H9 (cell line): ENCODE measurements around the gene ABHD3. TPM values are rescaled to one million over a fixed set of nuclear protein-coding genes. Genes with fewer than 3 reads are reported as not detected.

Experiments
- DNase-seq: peaks from one replicate; pipeline ENCODE4 v3.0.0-alpha.2; 2017
- H2AFZ ChIP-seq: one replicate; pipeline ENCODE4 v1.6.1; 2013; ENCODE audit warnings: mild to moderate bottlenecking, low read length, control low read depth, moderate library complexity
- H2AK5ac ChIP-seq: 2 replicates; pipeline ENCODE4 v1.6.1; 2013; ENCODE audit warnings: low read length, control low read depth, mixed read lengths; ENCODE audit not compliant: insufficient read length
- H2BK120ac ChIP-seq: one replicate; pipeline ENCODE4 v1.6.1; 2013; ENCODE audit warnings: low read depth, mild to moderate bottlenecking, low read length, control low read depth, inconsistent platforms; ENCODE audit not compliant: poor library complexity, severe bottlenecking
- H2BK12ac ChIP-seq: 2 replicates; pipeline ENCODE4 v1.6.1; 2013; ENCODE audit warnings: low read length, control low read depth, mixed read lengths, low read depth; ENCODE audit not compliant: insufficient read length
- H2BK15ac ChIP-seq: 2 replicates; pipeline ENCODE4 v1.6.1; 2013; ENCODE audit warnings: low read depth, low read length, control low read depth
- H2BK20ac ChIP-seq: one replicate; pipeline ENCODE4 v1.6.1; 2013; ENCODE audit warnings: low read depth, mild to moderate bottlenecking, low read length, control low read depth, inconsistent platforms; ENCODE audit not compliant: poor library complexity, severe bottlenecking
- H2BK5ac ChIP-seq: 2 replicates; pipeline ENCODE4 v1.6.1; 2013; ENCODE audit warnings: low read length, control low read depth, mixed read lengths; ENCODE audit not compliant: insufficient read length
- H3K14ac ChIP-seq: 2 replicates; pipeline ENCODE4 v1.6.1; 2013; ENCODE audit warnings: low read length, control low read depth; ENCODE audit not compliant: insufficient read depth
- H3K18ac ChIP-seq: 2 replicates; pipeline ENCODE4 v1.6.1; 2013; ENCODE audit warnings: low read depth, mild to moderate bottlenecking, mixed read lengths, low read length, control low read depth; ENCODE audit not compliant: insufficient read length
- H3K23ac ChIP-seq: 2 replicates; pipeline ENCODE4 v1.6.1; 2013; ENCODE audit warnings: low read length, control low read depth, mixed read lengths, low read depth; ENCODE audit not compliant: insufficient read length
- H3K23me2 ChIP-seq: 2 replicates; pipeline ENCODE4 v1.6.1; 2013; ENCODE audit warnings: low read depth, mild to moderate bottlenecking, mixed read lengths, low read length, control low read depth; ENCODE audit not compliant: insufficient read length, poor library complexity, severe bottlenecking
- H3K27ac ChIP-seq: 2 replicates; pipeline ENCODE4 v1.5.1; 2013; ENCODE audit warnings: low read length, control low read depth, mixed read lengths, low read depth; ENCODE audit not compliant: insufficient read length
- H3K27me3 ChIP-seq: 2 replicates; pipeline ENCODE4 v1.6.1; 2013; ENCODE audit warnings: low read length, control low read depth, inconsistent platforms; ENCODE audit not compliant: insufficient read depth
- H3K4ac ChIP-seq: 2 replicates; pipeline ENCODE4 v1.6.1; 2013; ENCODE audit warnings: low read depth, mild to moderate bottlenecking, control low read depth, inconsistent platforms, low read length, moderate library complexity
- H3K4me1 ChIP-seq: 2 replicates; pipeline ENCODE4 v1.6.1; 2013; ENCODE audit warnings: low read length, control low read depth, inconsistent platforms; ENCODE audit not compliant: insufficient read depth
- H3K4me2 ChIP-seq: 2 replicates; pipeline ENCODE4 v1.6.1; 2013; ENCODE audit warnings: low read length, control low read depth, mixed read lengths; ENCODE audit not compliant: insufficient read length, insufficient read depth
- H3K56ac ChIP-seq: 2 replicates; pipeline ENCODE4 v1.6.1; 2013; ENCODE audit warnings: low read depth, mild to moderate bottlenecking, mixed read lengths, low read length, control low read depth; ENCODE audit not compliant: insufficient read length
- H3K79me1 ChIP-seq: 2 replicates; pipeline ENCODE4 v1.6.1; 2013; ENCODE audit warnings: low read depth, mild to moderate bottlenecking, moderate library complexity, low read length, control low read depth, inconsistent platforms; ENCODE audit not compliant: insufficient read depth, poor library complexity, severe bottlenecking
- H3K79me2 ChIP-seq: 2 replicates; pipeline ENCODE4 v1.6.1; 2013; ENCODE audit warnings: low read length, control low read depth, inconsistent platforms; ENCODE audit not compliant: insufficient read depth
- H3K9ac ChIP-seq: 2 replicates; pipeline ENCODE4 v1.6.1; 2013; ENCODE audit warnings: low read length, control low read depth, mixed read lengths; ENCODE audit not compliant: insufficient read length; ENCODE audit errors: extremely low read depth
- H3K9me3 ChIP-seq: one replicate; pipeline ENCODE4 v1.6.1; 2013; ENCODE audit warnings: low read depth, low read length, inconsistent platforms; ENCODE audit not compliant: control insufficient read depth
- H3T11ph ChIP-seq: one replicate; pipeline ENCODE4 v1.6.1; 2013; ENCODE audit warnings: mild to moderate bottlenecking, low read length, control low read depth, inconsistent platforms
- H4K20me1 ChIP-seq: one replicate; pipeline ENCODE4 v1.6.1; 2013; ENCODE audit not compliant: control insufficient read depth, insufficient read length, insufficient read depth
- H4K5ac ChIP-seq: 2 replicates; pipeline ENCODE4 v1.6.1; 2013; ENCODE audit warnings: low read depth, mild to moderate bottlenecking, mixed read lengths, low read length, control low read depth; ENCODE audit not compliant: insufficient read length
- H4K8ac ChIP-seq: replicated peaks from 2 replicates; pipeline ENCODE4 v1.6.1; 2013; ENCODE audit warnings: low read length, control low read depth, mixed read lengths, low read depth; ENCODE audit not compliant: insufficient read length
- H4K91ac ChIP-seq: 2 replicates; pipeline ENCODE4 v1.6.1; 2013; ENCODE audit warnings: low read depth, mild to moderate bottlenecking, moderate library complexity, mixed read lengths, low read length, control low read depth; ENCODE audit not compliant: insufficient read length
- H3K27ac Mint-ChIP-seq, 3 experiments: 2 replicates in 2 of 3; 3 replicates in 1 of 3; pipeline ENCODE4 v1.8.0; 2020 to 2021; ENCODE audit warnings: mixed read lengths in 3 of 3, mild to moderate bottlenecking in 1 of 3, moderate library complexity in 1 of 3
- H3K27me3 Mint-ChIP-seq: 2 replicates; pipeline ENCODE4 v1.8.0; 2021; ENCODE audit warnings: low read depth, mild to moderate bottlenecking, moderate library complexity, mixed read lengths
- H3K36me3 Mint-ChIP-seq, 3 experiments: 2 replicates in 2 of 3; 3 replicates in 1 of 3; pipeline ENCODE4 v1.8.0; 2020 to 2021; ENCODE audit warnings: low read depth in 3 of 3, mixed read lengths in 3 of 3; ENCODE audit not compliant: insufficient read depth in 1 of 3
- H3K4me1 Mint-ChIP-seq, 2 experiments: 2 replicates each; pipeline ENCODE4 v1.8.0; 2020; ENCODE audit warnings: mixed read lengths in 2 of 2
- H3K4me3 Mint-ChIP-seq, 2 experiments: 2 replicates in 1 of 2; 3 replicates in 1 of 2; pipeline ENCODE4 v1.8.0; 2020 to 2021; ENCODE audit warnings: mild to moderate bottlenecking in 2 of 2, mixed read lengths in 2 of 2, moderate library complexity in 1 of 2
- H3K9me3 Mint-ChIP-seq, 2 experiments: 2 replicates in 1 of 2; 3 replicates in 1 of 2; pipeline ENCODE4 v1.8.0; 2020; ENCODE audit warnings: mild to moderate bottlenecking in 2 of 2, mixed read lengths in 2 of 2, moderate library complexity in 1 of 2
- CTCF ChIP-seq: fragments of 200-600 bp; sonication (generic); conservative IDR thresholded peaks from 3 replicates; pipeline ENCODE4 v1.8.0; 2021; ENCODE audit warnings: antibody characterized with exemption, mild to moderate bottlenecking
- WGBS: extraction: QIAGEN DNeasy Blood & Tissue Kit; methylation state at CpG from one replicate; pipeline ENCODE4 v1.1.7; 2013; ENCODE audit warnings: missing lambda C conversion rate, low lambda C conversion rate, mixed read lengths; ENCODE audit not compliant: insufficient read length; ENCODE audit errors: extremely low coverage; 5-methylcytosine and 5-hydroxymethylcytosine counted together
- total RNA-seq: library from RNA; stranded (reverse); gene quantifications from 2 replicates; pipeline ENCODE4 v1.2.1, GENCODE V29; 2021

The ABHD3 gene
- total RNA-seq, 1 experiment from 2014 or later, result 12.0 TPM

- Histone ChIP-seq H3K56ac (no peak overlapping the region), H2BK12ac (no peak overlapping the region), H2BK15ac (no peak overlapping the region), H2BK120ac (no peak overlapping the region), H3K18ac (no peak overlapping the region), H3K4me2 (no peak overlapping the region), H3K4me1 (no peaks in the 10 kb centered on the region), H3K27me3 (no peaks in the 10 kb centered on the region), H3K9ac (no peak overlapping the region), H3K23me2 (no peaks in the 10 kb centered on the region), H4K20me1 (no peaks in the 10 kb centered on the region), H3K9me3 (no peaks in the 10 kb centered on the region), H3K4ac (no peak overlapping the region), H3K14ac (no peak overlapping the region), H2AK5ac (no peak overlapping the region), H3K79me1 (no peaks in the 10 kb centered on the region), H2AFZ (no peak overlapping the region), H3T11ph (no peak overlapping the region), H2BK5ac (no peak overlapping the region), H4K8ac (no peak overlapping the region), H3K23ac (no peak overlapping the region), H4K5ac (no peak overlapping the region), H4K91ac (no peak overlapping the region), H2BK20ac (no peak overlapping the region), H3K79me2 (no peaks in the 10 kb centered on the region), H3K27ac (no peak overlapping the region)
- Mint-ChIP-seq H3K27ac (no peak overlapping the region), H3K36me3 (peaks cover 14 to 34% (median 33%) of the 10 kb centered on the region in 3 experiments), H3K27me3 (no peaks in the 10 kb centered on the region), H3K4me3 (no peak overlapping the region), H3K4me1 (no peaks in the 10 kb centered on the region), H3K9me3 (peaks cover 11 to 15% of the 10 kb centered on the region in 2 experiments)
- WGBS, result no CpG with 5 or more reads among the region's 2 CpGs
- no peak for DNase-seq
- TF ChIP-seq CTCF, result no peak
These were observed 11.3 kb downstream of the ABHD3 start for GRCh38 chr18:21693322-21693721.
